GM19438 (cell line): ENCODE measurements around the gene ARHGAP19.
"Not testable (repeated sequence)": the region's sequence is repeated elsewhere in the genome, so short reads cannot be mapped to it uniquely, and the experiment has no call there.

Experiments
- ATAC-seq: cut with Tn5 transposase; IDR thresholded peaks from one replicate; pipeline ENCODE4 v1.9.1; 2021; ENCODE audit warnings: low read depth; ENCODE audit not compliant: unreplicated experiment

The ARHGAP19 gene

DNA sequence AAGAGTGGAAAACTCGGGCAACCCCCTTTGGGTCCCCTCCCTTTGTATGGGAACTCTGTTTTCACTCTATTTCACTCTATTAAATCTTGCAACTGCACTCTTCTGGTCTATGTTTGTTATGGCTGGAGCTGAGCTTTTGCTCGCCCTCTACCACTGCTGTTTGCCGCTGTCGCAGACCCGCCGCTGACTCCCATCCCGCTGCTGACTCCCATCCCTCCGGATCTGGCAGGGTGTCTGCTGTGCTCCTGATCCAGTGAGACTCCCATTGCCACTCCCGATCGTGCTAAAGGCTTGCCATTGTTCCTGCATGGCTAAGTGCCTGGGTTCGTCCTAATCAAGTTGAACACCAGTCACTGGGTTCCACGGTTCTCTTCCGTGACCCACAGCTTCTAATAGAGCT lies 2.4 kb downstream of the ARHGAP19 start:
- ATAC-seq = not testable (repeated sequence)

DNA sequence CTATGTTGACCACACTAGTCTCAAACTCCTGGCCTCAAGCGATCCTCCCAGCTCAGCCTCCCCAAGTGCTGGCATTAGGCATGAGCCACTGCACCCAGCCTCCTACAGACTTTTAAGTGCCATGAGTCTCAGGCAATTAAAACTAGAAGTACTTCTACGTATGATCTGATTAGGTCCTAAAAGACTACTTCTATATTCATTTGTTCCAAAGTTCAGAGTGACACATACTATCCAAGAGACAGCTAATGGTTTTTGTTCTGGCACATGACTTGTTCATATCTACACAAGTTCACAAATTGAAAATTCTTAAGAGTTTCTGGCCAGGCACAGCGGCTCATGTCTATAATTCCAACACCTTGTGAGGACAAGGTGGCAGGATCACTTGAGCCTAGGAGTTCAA lies 11.7 kb downstream of the ARHGAP19 start:
- no peak for ATAC-seq

DNA sequence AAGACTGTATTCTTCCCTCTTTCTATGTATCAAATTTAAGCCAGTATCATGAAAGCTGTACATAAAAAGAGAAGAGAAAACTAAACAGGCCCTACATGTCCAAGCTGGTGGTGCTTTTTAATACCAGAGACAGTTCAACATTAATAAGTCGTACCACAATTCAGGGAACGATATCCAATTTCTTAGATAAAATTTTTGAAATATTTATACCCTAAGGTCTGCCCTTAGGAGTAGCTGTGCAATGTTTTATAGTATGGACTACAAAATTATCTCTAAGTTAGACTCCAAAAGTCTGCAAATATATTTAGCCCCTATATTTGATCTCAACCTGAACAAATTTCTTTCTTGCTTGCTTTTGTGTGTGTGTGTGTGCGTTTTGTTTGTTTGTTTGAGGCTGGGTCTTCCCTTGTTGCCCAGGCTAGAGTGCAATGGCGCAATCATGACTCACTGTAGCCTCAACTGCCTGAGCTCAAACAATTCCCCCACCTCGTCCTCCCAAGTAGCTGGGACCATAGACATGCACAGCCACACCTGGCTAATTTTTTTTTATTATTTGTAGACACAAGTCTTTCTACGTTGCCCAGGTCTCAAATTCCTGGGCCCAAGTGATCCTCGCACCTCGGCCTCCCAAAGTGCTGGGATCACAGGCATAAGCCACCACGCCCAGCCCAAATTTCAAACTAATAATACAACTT lies 13.2 kb downstream of the ARHGAP19 start:
- no peak for ATAC-seq

DNA sequence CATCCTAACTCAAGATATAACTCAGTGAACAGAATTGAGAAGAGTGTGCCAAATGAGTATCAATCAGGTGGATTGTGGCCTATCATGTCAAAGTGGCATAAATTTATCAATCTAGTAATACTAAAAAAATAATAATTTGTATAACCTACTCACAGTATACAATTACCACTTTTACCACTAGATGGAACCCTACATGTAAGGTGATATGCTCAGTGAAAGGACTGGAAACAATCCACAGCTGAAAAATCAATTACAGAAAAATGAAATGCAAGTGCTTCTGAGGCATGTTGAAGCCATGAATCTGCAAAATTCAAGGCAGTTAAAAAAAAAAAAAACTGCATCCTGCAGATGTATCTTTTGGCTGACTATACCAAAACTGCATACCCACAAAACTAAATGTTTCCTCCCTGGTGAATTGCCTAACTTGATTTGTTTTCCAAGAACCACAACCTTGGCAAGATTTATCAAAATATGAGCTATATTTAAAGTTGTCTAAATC lies 13.9 kb downstream of the ARHGAP19 start:
- ATAC-seq = no peak

DNA sequence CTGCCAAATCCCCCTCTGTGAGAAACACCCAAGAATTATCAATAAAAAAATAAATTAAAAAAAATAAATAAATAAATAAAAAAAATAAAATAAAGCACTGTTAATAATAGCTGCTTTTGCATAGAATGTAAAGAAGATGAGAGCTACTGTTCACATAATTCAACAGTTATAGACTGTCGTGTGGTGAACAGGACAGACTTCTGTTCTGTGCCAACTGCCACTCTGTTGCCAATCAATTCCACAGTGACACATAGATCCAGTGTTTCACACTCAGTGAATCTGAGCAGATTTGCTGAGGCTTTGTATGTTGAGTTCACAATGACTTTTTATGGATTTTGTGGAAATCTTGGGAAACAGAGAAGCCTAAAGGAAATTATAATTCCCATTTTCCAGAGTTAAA lies 14.9 kb downstream of the ARHGAP19 start:
- no peak for ATAC-seq

DNA sequence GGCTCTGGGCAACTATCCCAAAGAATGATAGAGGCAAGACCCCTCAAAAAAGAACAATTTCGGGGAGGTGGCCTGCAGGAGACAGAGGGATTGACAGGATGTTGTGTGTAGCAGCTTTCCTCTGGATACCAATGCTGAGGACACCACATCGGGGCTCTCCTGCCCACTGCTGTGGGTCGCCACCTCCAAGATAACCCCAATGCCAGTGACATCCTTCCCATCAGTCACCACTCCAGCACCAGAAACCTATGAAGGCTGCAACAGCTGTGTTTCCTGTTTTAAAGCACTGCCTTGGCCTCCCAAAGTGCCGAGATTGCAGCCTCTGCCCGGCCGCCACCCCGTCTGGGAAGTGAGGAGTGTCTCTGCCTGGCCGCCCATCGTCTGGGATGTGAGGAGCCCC lies 17.6 kb downstream of the ARHGAP19 start:
- ATAC-seq = no peak

DNA sequence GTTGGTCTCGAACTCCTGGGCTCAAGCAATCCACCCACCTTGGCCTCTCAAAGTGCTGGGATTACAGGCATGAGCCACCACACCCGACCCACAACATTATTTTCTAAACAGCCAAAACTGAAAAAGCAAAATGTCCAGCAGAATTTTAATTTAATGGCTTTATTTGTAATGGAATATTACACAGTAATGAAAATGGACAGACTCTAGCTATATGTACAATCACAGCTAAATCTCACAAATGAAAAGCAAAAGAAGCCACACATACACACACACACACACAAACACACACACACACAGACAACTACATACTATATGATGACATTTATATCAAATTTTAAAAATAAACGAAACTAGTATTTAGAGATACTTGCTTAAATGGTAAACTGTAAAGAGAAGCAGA lies 18.7 kb downstream of the ARHGAP19 start:
- no peak for ATAC-seq

DNA sequence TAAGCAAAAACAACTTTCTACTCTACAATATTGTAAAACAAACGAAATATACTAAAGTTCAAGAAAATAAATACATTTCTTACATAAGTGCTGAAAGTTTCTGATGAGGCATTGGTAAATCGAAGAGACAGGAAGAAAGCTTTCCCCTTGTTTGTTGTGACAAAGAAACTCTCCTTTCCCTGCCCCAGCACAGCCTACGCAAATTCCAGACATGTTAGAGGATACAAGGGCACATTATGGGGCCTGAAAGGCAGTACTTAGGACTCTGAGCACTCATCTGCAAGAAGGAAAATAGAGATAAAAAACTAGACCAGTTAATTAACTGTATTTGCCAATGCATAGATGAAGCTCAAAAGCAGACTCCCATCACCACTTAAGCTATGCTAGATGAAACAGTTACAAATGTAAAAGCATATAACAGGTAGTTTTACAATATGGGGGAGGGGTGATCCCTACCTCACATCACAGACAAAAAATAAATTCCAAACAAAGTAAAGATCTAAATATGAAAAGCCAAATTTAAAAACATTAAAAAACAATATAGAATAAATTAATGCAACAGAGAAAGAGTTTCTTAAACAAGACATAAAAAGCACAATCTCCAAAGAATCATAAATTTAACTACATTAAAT lies 21.8 kb downstream of the ARHGAP19 start:
- no peak for ATAC-seq

DNA sequence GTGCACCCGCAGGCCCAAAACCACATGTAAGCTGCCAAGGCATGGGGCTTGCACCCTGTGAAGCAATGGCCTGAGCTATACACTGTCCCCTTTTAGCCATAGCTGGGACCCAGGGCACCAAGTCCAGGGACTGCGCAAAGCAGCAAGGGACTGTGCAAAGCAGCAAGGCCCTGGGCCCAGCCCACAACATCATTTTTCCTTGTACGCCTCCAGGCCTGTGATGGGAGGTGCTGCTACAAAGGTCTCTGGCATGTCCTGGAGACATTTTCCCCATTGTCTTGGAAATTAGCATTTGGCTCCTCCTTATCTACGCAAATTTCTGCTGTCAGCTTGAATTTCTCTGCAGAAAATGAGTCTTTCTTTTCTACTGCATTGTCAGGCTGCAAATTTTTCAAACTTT lies 24.8 kb downstream of the ARHGAP19 start:
- no peak for ATAC-seq

DNA sequence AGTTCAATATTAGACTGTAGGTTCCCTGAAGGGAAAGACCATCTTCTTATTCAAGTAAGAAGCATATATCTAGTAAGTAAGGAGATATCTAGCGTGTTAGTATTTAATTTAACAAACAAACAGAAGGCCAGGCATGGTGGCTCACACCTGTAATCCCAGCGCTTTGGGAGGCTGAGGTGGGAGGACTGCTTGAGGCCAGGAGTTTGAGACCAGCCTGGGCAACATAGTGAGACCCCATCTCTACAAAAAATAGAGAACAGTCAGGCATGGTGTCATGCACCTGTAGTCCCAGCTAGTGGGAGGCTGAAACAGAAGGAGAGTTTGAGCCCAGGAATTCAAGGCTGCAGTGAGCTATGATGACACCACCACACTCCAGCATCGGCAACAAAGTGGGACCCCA lies 27.3 kb downstream of the ARHGAP19 start:
- not testable (repeated sequence) for ATAC-seq

DNA sequence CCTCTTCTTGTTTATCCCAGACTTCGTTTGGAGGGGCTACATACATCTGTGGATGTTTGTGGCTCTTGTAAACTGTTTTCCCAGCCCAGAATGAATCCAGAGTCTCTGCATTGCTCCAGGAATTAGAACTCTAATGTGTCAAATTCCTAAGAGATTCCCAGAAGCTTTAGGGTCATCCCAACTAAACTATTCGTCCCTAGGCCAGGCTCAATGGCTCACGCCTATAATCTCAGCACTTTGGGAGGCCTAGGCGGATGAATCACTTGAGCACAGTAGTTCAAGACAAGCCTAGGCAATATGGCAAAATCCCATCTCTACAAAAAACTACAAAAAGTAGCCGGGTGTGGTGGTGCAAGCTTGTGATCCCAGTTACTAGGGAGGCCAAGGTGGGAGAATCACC lies 28.5 kb downstream of the ARHGAP19 start:
- no peak for ATAC-seq

DNA sequence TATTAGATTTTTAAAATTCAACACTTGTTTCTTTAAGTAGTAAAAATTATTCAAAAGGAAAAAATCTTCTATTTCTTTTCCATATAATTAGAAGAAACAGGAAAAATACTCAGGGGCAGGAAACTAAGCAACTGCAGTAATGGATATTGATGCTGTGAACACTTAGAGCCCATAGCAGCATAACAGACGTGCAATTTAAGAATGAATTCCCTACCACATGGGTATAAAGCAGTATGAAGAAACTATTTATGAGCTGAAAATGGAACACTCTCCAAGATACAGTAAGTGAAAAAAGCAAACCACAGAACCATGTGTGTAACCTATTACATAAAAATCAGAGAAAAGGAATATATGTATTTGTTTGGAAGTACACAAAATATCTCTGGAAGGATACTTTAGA lies 30.8 kb downstream of the ARHGAP19 start:
- no peak for ATAC-seq

DNA sequence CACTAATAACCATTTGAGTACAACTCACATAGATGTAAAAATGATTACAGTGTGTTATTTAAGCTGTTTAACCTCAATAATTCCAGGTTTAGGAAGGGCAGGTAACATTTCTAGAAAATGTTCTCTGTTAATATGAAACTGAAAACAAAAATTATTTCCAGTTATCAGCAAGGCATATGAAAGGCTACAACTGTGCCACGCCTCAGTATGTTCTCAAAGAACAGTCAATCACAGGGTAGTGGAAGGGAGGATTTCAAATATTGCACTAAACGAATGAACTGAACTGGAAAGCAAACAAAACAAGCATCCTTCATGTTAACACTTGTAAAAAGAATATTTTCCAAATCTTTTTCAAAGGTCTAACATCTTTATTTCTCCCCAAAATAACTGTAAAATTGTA lies 31.3 kb downstream of the ARHGAP19 start:
- no peak for ATAC-seq

DNA sequence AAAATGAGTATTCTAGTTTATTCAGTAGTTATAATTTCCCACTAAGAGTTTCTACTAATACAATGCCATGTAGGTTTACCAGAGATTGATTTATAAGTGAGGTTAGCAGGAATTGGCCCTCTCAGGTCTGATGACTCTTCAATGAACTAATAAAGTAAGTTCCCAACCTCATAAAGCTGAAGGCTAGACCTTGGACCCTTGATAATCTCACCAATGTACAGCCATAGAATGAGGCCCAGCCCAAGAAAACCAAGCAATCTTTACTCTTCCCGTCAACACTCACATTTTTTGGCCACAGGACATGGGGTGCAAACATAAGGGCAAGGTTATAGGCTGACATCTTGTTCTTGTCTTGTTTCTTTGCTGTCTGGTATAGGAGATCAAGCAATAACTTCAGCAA lies 33.3 kb downstream of the ARHGAP19 start:
- no peak for ATAC-seq

DNA sequence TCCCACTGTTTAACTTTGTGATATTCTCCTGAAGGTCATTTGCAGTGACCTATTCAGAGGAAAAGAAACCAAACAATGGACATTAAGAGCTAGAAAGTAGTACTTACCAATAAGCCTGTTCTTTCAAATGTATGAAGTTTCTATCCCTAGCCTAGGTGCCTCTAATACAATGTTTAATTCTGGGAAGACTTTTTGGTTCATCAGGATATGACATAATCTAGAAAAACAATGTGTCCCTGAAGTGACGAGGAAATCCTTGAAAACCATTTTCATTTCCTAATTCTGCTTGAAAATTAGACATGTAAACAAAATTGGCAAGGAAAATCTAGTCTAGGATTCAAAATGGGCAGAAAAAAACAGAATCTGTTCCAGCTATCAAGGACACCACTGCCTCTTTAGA lies 36.1 kb downstream of the ARHGAP19 start:
- no peak for ATAC-seq

DNA sequence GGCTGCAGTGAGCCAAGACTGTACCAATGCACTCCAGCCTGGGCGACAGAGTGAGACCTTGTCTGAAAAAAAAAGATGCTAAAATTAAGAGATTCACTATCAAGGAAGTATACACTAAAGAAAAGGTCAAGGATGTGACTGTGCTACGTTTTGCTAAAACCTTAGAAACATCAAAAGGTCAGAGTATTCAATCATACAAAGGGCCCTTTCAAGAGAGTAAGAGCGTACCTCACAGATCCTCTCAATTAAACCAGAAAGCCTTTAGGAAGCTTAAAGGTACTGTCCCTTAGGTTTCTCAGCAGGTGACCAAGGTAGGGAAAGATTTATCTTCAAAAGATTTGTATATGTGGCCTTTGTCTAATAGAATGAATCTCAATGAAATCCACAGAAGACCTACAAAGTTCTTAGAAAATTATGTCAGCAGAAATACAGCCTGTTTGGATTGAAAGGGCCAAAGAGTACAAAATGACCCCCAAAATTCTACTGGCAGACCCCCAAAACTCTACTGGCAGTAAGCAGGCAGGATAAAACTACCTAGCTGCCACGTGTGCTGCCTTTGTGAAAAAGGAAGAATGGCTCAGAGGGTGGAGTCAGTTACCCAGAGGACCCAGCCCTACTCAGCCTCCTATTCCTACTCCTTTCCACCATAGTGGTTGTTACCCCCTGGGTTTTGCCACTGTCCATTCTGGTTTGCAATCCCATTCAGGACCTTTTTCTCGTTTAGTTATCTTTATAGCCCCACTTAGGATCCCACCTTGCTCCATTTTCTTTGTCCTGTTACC lies 36.7 kb downstream of the ARHGAP19 start:
- no peak for ATAC-seq

DNA sequence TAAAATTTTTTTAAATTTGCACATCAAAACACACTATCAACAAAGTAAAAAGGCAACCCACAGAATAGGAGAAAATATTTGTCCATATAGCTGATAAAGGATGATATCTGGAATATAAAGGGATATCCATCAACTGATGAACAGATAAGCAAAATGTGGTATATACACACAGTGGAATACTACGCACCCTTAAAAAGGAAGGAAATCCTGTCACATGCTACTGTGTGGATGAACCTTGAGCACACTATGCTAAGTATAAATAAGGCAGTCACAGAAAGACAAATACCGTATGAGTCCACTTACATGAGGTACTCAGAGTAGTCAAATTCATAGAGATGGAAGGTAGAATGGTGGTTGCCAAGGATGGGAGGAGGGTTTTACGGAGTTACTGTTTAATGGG lies 37.7 kb downstream of the ARHGAP19 start:
- no peak for ATAC-seq

DNA sequence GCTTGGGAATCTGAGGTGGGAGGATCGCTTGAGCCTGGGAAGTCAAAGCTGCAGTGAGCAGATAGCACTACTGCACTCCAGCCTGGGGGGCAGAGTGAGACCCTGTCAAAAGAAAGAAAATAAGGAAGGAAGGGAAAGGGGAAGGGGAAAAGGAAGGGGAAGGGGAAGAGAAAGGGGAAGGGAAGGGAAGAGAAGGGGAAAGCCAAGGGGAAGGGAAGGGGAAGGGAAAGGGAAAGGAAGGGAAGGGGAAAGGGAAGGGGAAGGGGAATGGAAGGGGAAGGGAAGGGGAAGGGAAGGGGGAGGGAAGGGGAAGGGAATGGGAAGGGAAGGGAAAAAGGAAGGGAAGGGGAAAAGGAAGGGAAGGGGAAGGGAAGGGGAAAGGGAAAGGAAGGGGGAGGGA lies 41.5 kb downstream of the ARHGAP19 start:
- no peak for ATAC-seq

DNA sequence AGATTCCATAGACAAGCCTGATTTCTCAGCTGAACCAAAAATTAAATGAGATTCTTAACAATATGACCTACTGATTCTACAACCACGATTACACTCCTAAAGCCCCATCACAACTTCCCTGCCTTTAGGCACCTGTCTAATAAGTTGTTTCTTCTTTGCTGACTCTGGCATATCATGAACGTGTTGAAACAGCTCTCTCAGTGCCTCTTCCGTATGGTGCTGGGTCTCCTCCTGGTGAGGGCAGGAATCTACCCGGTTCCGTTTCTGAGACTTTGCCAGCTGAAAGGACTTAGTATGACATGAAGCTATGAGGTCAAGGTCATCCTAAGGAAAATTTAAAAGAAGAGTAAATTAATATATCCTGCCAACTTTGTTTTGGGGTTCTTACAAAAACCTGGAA lies 48.6 kb downstream of the ARHGAP19 start:
- no peak for ATAC-seq

DNA sequence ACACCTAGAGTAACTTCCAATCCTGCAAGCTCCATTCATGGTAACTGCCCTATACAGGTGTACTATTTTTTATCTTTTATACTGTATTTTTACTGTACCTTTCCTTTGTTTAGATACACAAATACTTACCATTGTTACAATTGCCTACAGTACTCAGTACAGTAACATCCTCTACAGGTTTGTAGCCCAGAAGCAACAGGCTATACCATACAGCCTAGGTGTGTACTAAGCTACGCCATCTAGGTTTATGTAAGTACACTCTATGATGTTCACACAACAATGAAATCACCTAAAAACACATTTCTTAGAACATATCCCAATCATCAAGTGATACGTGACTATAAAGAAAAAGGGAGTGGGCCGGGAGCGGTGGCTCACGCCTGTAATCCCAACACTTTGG lies 53.6 kb downstream of the ARHGAP19 start:
- ATAC-seq = no peak

DNA sequence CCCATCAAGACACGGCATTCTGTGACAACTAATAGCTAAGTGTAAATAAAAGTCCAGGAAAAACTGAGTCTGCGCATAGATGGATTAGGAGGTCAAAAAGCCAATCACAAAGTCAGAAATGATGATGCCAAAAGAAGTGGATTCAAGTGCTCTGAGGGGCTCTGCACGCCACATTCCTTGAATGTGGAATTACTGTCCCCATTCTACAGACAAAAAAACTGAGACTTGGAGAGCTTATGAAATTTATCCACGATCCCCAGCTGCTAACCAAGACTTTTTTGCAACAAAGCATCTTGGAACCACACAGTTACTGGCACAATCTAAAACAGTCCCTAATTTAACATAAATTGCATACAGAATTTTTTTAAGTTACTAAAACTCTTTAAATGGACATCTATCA lies 57.1 kb downstream of the ARHGAP19 start:
- ATAC-seq = no peak

DNA sequence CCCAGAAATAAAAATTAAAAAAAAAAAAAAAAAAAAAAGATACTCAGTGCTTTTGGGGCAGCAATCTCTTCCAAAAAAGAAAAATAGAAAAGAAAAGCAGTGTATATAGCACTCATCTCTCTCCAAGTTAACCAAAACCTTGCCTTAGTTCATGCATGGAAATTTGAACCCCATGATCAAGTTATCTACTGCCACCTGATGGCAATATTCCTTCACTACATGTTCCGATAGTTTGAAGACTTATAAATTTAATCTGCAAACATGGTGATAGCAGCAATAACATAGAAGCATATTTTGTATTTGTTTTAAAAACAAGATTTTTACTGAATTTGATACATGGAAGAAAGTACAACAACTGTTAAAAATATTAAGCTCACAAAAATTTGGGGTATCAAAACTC lies 58.0 kb downstream of the ARHGAP19 start:
- ATAC-seq = no peak
